ENCODE measurements around the gene PIK3AP1.
"Not testable (repeated sequence)": the region's sequence is repeated elsewhere in the genome, so short reads cannot be mapped to it uniquely, and the experiment has no call there.

Gene PIK3AP1

GRCh38 chr10:96720422-96721206 lies at the start of gene PIK3AP1:
Gene PIK3AP1, minus strand, starts transcription at chr10:96720514. Its CDS starts 120 bp downstream, at chr10:96720394.
- DNase-seq (ENCODE audit: low read depth in 2 of 2), result peak; percentile 25 to 27

- no peak for DNase-seq (ENCODE audit: low read depth in 2 of 2)
These were observed 47.8 kb upstream of the PIK3AP1 start for GRCh38 chr10:96768136-96768535.

GRCh38 chr10:96767611-96768010 lies 47.3 kb upstream of the PIK3AP1 start:
- no peak for DNase-seq (ENCODE audit: low read depth in 2 of 2)

- DNase-seq (ENCODE audit: low read depth in 2 of 2), result peak; percentile 61 to 70
These were observed 45.3 kb upstream of the PIK3AP1 start for GRCh38 chr10:96765406-96766240.

GRCh38 chr10:96764425-96765060 lies 44.2 kb upstream of the PIK3AP1 start:
- no peak for DNase-seq (ENCODE audit: low read depth in 2 of 2)

GRCh38 chr10:96758423-96758822 lies 38.1 kb upstream of the PIK3AP1 start:
- DNase-seq (ENCODE audit: low read depth in 2 of 2), result no peak

- no peak for DNase-seq (ENCODE audit: low read depth in 2 of 2)
These were observed 36.0 kb upstream of the PIK3AP1 start for GRCh38 chr10:96756111-96756903.

- no peak for DNase-seq (ENCODE audit: low read depth in 2 of 2)
These were observed 33.6 kb upstream of the PIK3AP1 start for GRCh38 chr10:96753956-96754355.

- no peak for DNase-seq (ENCODE audit: low read depth in 2 of 2)
These were observed 32.1 kb upstream of the PIK3AP1 start for GRCh38 chr10:96752375-96752774.

GRCh38 chr10:96750316-96750715 lies 30.0 kb upstream of the PIK3AP1 start:
- DNase-seq (ENCODE audit: low read depth in 2 of 2), result not testable (repeated sequence)

GRCh38 chr10:96747734-96748550 lies 27.6 kb upstream of the PIK3AP1 start:
- no peak for DNase-seq (ENCODE audit: low read depth in 2 of 2)

GRCh38 chr10:96746503-96746902 lies 26.2 kb upstream of the PIK3AP1 start:
- no peak for DNase-seq (ENCODE audit: low read depth in 2 of 2)

- no peak for DNase-seq (ENCODE audit: low read depth in 2 of 2)
These were observed 25.6 kb upstream of the PIK3AP1 start for GRCh38 chr10:96745950-96746349.

GRCh38 chr10:96743988-96744585 lies 23.8 kb upstream of the PIK3AP1 start:
- no peak for DNase-seq (ENCODE audit: low read depth in 2 of 2)

GRCh38 chr10:96741557-96741956 lies 21.2 kb upstream of the PIK3AP1 start:
- not testable (repeated sequence) for DNase-seq (ENCODE audit: low read depth in 2 of 2)

GRCh38 chr10:96740579-96741281 lies 20.4 kb upstream of the PIK3AP1 start:
- no peak for DNase-seq (ENCODE audit: low read depth in 2 of 2)

GRCh38 chr10:96740141-96740540 lies 19.8 kb upstream of the PIK3AP1 start:
- no peak for DNase-seq (ENCODE audit: low read depth in 2 of 2)

- DNase-seq (ENCODE audit: low read depth in 2 of 2), result not testable (repeated sequence)
These were observed 17.1 kb upstream of the PIK3AP1 start for GRCh38 chr10:96737307-96737902.

GRCh38 chr10:96724621-96725020 lies 4.3 kb upstream of the PIK3AP1 start:
- DNase-seq (ENCODE audit: low read depth in 2 of 2), result no peak

All from stimulated activated CD8-positive, alpha-beta memory T cell treated with anti-CD3 and anti-CD28 coated beads, Interleukin-2, amount 100 ng/mL, for 48 hours (primary cell).